ELF-1 (cell line): ENCODE data around the gene SNX5.

Source experiments
- DNase-seq: peaks from one replicate; pipeline ENCODE4 v3.0.0-alpha.2; 2016; ENCODE audit warnings: low read depth, low spot score

SNX5 gene

DNA sequence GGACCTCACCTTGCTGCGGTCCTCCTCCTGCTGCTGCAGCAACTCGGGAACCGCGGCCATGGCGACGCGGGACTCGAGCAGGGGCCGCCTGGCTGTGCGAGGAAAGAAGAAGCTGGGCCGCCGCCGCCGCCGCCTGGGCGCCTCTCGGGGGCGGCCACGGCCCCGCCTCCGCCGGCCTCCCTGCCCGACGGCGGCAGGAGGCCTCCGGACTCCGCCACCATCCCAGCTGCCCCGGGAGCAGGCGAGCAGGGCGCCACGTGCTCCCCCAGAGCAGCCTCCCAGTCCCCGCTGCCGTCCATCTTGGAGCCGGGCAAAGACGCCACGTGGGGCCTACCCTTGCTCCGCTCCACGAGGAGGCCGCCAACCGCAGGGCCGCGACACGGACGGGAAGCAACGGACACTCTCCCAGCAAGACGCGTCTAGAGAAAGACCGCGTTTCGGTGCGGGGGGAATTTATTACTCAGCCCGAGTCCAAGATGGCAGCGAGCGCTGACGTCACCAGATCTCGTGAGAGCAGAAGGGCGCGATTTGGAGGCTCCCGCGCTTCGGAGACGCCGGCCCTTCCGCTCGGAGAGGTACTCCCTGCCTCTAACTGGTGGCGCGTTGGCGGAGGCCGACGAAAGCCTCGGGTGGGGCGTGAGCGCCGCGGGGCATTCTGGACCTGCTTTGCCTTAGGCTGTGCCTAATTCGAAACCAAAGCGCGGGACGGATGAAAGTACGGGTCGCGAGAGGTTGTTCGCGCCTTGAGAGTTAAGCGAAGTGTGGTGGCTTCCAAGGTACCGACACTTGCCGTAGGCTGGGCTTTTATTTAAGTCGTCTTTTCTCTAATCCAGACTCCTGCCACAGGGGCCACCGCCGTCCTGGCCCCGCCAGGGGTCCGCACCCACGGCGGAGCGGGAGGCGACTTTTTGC is at the start of gene SNX5, which contains the start of gene MGME1:
Gene SNX5 (minus strand): TSS at position 429 of the 912 bp plus-strand sequence. CDS start 369 bp downstream, at position 60.
Gene MGME1 (plus strand): TSS at position 653 of the 912 bp plus-strand sequence. CDS start 842 bp downstream, outside the sequence.
- peak; percentile 100 for DNase-seq

DNA sequence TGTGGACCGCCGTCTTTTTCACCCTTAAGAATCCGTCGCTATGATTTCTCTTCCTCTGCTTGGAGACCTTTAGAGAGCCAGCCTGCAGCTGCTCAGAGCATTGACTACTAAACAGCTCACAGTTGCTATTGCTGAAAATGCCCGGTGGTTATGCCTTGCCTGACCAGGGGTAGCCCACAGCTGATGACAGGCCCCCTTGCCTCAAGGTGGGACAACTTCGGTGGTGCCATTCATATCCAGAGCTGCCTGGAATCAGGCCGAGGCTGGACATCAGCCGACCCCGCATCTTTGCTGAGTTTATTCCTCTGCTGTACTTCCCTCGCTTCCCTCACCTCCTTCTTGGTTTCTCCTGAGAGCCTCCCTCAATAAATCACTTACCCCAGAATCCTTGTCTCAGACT is 49.5 kb upstream of the SNX5 start:
- no peak for DNase-seq

DNA sequence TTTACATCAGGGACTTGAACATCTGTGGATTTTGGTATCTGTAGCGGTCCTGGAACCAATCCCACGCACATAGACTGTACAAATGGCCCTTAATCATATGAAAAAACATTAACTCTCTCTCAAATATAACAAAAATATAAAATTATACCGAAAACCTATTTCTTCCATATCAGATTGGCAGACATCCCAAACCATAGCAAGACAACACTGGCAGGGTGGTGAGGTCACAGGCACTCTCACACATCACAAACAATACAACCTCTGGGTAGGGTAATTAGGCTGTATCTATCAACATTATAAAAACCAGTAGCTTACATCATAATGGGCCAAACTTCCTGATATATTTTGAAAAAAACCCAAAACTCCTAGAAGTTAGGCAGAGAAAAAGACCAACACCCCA is 48.2 kb upstream of the SNX5 start:
- DNase-seq = no peak

DNA sequence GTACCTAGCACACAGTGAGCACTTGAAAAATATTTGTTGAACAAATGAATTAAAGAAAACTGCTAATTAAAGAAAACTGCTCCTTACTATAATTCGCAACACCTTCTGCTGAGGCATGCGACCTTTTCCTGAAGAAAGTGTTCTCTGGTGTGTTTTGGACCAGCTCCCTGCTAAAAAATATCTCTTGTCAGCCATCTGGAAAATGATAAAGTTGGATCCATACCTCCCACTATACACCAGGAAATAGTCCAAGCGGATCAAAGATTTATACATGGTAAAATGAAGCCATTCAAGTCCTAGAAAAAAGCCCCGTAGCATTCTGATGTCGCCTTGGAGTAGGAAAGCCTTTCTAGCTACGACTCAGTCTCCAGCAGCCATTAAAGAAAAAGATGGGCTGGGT is 45.8 kb upstream of the SNX5 start:
- DNase-seq = no peak

DNA sequence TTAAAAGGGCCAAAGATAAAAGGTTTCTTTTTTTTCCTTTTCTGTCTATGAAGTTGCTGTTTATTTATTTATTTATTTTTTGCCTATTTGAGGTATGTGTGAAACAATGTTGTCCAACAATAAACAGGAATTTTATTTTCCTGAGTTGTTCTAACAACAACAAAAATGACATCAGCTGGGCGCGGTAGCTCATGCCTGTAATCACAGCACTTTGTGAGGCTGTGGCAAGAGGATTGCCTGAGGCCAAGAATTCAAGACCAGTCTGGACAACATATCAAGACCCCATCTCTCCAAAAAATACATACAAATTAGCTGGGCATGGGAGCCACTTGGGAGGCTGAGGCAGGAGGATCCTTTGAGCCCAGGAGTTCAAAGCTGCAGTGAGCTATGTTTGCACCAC is 44.3 kb upstream of the SNX5 start:
- no peak for DNase-seq

DNA sequence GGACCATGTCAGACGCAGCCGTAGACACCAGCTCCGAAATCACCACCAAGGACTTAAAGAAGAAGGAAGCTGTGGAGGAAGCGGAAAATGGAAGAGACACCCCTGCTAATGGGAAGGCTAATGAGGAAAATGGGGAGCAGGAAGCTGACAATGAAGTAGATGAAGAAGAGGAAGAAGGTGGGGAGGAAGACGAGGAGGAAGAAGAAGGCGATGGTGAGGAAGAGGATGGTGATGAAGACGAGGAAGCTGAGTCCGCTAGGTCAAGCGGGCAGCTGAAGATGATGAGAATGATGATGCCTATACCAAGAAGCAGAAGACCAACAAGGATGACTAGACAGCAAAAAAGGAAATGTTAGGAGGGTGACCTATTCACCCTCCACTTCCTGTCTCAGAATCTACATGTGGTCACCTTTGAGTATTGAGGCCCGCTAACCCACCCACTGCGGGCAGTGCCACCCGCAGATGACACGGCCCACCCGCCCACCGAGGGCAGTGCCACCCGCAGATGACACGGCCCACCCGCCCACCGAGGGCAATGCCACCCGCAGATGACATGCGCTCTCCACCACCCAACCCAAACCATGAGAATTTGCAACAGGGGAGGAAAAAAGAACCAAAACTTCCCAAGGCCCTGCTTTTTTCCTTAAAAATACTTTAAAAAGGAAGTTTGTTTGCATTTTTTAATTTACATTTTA is 43.5 kb upstream of the SNX5 start:
- no peak for DNase-seq

DNA sequence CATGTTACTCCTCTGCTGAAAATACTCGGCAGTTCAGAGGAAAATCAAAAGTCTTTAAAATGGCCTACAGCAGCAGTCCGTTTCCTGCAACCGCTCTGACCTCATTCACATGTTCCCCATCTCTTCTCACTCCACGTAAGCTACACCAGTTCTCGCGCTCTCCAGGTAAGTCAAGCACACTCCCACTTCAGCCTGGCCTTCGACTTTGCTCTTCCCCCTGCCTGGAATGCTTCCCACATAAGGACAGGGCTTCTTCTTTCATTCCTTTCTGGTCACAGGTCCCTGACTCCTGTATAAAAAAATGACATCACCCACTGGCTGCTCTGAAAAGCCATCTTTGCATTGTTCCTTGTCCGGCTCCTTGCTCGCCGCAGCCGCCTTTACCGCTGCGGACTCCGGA is 42.9 kb upstream of the SNX5 start:
- DNase-seq = peak; percentile 23

DNA sequence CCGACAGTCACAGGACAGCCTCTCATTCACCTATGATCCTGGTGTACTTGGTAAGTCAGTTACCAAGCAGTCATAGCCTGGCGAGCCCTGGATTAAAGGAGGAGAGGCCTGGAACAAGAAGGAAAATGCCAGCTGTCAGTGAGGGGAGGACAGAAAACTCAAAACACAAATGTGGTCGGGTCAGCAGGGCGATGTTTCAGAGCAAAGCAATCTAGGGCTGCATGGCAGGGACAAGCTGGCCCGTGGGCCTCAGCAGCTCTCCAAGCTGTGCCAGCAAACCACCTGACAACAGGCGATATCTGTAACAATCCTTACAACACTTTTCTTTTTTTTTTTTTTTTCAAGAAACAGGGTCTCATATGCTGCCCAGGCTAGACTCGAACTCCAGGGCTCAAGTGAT is 40.5 kb upstream of the SNX5 start:
- DNase-seq = no peak

DNA sequence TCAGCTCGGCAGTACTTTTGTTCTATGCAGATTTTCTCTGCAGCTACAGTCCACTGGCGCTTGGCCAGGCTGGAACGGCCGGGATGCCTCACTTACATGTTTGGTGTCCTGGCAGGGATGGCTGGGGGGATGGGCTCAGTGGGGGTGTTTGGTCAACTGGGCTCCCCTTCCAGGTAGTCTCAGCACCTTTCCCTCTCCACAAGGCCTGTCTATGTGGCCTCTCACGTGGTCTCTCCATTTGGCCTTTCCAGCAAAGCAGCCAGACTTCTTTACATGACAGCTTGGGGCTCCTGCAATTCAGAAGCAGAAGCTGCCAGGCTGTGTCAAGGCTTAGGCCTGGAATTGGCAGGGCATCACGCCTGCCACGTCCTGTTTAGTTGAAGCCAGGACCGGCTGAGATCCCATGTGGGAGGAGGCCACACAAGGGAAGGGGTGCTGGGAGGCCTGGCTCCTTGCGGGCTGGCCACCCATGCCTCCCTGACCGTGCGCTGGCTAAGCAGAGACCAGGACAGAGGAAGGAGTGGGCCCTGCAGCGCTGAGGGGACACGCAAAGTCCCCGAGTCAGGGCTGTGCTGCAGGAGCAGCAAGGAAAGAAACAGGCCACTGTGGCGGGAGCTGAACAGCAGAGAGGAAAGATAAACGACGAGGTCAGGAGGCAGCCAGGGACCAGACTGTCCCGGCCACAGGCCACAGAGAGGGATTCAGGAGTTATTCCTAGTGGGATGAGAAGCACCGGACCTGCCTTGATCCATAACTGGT is 39.1 kb upstream of the SNX5 start:
- no peak for DNase-seq

DNA sequence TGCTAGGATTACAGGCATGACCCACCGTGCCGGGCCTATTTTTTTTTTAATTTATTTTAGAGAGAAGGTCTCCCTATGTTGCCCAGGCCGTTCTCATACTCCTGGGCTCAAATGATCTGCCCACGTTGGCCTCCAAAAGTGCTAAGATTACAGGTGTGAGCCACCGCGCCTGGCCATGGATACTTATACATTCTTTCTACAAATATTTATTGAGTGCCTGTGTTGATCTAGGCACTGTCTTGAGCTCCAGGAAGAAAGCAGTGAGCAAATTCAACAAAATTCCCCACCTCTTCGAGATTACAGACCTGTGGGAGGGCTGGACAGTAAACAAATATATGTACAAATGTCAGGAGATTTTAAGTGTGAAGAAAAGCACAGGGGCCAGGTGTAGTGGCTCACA is 38.1 kb upstream of the SNX5 start:
- no peak for DNase-seq

DNA sequence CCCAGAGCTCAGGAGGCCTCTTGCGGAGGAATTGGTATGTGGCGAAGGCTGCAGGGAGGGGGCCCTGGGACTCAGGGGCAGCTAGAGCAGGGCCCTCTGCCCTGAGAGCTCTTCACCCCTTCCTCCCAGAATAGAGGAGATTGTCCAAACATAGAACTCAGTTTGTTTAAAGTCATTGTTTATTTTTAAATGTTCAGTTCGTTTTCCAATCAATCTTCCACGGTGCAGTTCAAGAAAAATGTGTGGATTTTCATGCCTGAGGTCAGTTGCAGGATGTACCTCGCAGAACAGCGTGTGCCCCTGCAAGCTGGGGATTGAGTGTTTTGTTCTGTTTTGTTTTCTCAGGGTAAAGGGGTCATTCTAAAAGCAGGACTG is 37.4 kb upstream of the SNX5 start:
- DNase-seq = no peak

DNA sequence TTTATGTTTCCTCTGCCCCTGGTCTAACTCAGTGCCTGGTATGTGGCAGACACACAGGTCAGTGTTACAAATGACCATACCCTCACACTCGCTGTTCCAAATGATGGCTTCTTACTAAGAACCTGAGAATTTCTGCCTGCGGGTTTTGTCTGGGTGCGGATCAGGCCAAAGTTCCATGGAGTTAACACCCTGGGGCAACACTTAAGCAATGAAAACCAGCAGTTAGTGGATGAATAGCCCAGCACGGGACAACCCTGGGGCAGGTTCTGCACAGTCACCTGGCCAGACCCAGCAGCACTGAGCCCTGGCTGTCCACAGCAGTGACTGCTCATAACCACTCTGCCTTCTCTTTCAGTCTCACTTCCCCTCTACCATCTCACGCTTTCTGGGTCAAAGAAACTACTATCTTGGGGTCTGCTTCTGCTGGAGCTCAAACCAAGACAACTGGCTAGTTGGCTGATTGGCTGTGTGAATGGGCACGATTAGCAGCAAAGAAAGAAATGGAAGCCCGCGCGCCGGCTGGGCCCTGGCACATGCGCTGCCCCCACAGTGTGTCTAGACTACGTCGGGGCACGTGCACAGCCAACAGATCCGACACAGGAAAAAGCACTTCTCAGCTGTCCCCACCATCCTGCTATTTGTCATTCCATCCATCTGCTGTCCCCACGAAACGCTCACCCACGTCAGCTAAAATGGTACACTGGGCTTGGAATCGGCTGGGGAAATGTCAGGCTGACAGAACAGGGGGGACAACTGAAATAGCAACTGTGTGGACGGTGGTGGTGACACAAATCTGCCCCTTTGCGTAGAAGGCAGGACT is 36.8 kb upstream of the SNX5 start:
- peak; percentile 94 for DNase-seq

DNA sequence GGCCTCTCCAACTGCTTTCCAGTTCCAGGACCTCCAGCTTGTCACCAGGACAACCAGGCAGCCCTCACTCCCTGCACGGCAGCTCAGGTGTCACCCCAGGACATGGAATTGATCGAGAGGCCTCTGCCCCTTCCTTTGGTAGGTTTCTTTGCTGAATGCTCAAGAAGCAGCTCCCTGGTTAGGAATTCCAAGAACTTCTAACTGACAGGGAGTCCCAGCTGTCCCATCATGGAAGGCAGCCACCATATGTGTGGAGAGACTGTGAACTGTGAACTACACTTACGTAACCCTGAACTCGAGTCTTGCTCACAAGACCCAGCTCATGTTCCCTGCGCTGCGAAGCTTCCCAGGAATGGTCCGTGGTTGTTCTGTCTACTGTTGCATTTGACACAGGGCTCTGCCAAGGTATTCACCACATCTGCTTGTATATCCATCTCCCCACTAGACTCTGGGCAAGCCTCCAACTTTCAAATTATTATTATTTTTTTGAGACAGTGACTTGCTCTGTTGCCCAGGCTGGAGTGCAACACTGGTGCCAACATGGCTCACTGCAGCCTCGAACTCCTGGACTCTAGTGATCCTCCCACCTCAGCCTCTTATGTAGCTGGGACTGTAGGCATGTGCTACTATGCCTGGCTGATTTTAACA is 35.9 kb upstream of the SNX5 start:
- DNase-seq = peak; percentile 66

DNA sequence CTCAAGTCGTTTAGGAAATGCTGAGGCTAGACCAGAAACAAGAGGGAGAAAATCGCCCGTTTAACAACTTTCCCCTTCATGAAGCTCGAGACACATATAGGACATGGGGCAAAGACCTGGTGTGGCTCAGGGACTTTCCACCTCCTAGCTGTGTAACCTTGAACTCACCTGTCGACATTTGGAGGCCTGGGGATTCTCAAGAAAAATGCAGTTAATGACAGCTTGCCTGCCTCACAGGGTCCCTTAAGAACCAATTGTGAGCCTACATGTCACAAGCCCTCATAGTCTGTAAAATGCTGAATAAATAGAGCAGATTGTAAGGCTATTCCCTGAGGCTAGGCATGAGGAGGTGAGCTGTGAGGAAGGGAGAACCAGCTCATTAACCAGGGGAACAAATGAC is 35.3 kb upstream of the SNX5 start:
- DNase-seq = no peak

DNA sequence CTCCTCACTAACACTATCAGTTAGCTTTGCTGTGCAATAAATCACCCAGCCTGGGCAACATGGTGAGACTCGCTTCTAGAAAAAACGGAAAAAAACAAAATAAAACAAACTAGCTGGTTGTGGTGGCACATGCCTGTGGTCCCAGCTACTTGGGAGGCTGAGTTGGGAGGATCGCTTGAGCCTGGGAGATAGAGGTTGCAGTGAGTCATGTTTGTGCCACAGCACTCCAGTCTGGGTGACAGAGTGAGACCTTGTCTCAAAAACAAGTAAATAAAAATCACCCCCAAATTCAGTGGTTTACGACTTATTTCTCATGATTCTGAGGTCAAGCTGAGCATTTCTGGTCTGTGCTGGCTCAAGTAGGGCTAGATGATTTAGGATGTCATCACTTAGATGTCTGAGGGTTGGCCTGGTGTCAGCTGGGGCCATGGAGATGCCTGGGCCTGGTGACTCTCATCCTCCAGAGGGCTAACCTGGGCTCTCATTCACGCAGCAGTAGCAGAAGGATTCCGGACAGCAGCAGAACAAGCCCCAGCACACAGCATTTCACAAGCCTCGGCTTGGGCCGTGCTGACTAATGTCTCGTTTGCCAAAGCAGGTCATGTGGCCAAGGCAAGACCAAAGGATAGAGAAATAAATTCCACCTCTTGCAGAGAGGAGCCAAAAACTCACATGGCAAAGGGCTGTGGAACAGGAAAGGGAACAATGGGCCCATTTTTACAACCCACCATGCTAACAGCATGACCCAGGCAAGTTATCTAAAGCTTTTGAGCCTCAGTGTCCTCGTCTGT is 32.7 kb upstream of the SNX5 start:
- peak; percentile 46 for DNase-seq

DNA sequence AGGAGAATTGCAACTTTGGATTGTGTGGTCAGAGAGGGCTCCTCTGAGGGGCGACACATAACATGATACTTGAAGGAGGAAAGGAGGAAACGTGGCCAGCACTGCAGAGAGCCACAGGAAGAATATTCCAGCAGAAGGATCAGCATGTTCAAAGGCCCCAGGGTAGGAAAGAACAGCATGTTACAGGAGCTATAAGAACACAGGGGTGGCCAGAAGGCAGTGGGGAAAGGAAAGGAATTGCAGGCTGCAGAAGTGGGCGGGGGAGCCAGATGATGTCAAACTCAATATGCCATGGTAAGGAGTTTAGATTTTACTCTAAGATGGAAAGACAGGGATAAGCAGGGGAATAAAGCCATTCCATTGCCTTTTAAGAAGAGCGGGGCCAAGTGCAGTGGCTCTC is 31.0 kb upstream of the SNX5 start:
- DNase-seq = no peak

DNA sequence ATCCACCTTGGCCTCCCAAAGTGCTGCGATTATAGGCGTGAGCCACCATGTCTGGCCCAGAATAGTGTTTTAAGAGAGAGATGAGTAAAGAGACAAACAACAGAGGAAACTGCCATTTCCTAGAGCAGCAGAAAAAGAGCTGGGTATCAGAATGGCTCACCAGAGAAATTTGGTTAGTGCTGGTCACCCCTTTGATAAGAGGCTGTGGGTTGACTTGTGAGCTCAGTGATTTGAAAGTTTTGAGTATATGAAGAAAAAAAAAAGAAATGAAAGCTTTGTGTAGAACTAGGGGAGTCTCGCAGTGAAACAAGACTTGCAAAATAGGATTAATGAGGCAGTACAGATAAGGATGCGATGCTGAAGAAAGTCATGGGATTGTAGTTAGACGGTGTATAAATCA is 29.9 kb upstream of the SNX5 start:
- DNase-seq = no peak

DNA sequence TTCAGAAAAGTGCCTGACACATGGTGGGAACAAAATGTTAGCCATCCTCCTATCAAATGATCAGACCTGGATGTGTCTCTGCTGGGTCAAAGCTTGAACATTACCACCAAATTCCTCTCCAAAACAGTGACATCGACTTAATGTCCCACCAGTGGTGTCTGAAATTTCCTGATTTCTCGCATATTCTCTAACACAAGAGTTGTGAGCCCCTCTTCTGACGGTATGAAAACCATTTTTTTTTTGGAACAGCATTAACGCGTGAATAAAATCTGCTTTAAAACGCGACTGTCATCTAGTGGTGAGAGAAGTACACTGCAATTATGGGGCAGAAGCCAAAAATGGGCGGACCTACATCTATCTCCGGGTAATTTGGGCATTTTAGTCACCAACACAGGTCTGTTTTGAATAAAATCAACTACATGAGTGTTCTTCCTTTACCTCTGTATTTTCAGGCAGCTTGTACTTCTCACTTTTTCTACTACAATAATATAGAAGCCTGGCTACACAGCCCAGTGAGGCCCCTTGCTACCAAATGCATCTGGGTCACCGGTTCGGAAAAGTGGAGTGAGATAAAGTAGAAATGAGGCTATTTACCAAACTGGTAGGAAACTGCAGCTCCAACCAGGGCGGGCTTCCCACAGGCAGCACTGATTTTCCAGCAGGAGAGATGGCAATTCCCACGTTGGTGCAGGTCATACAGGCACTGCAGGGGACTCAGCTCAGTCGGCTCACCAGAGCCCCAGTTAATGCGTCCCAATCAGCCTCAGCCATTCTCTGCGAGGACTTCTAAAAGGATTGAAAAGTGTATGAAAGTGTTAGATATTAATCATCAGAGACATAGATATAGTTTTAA is 27.6 kb upstream of the SNX5 start:
- peak; percentile 43 for DNase-seq

DNA sequence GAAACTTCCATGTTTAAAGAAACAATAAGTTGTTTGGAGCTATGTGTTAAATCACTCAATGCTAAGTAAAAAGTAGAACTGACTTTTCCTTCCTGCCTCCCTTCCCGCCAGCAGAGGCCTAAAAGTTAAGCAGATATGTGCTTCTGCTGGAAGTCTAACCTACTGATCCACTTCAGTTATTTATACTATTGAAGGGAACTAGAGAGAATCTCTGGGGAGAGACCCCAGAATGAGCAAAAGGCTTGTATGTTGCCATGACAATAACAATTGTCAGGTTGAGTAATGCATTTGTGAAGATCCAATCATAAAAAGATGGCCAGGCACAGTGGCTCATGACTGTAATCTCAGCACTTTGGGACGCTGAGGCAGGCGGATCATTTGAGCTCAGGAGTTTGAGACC is 25.0 kb upstream of the SNX5 start:
- DNase-seq = no peak
